Amniotic stem cell (primary cell): Measurements from ENCODE around the gene POMT1.
"Not testable (repeated sequence)": the region's sequence is repeated elsewhere in the genome, so short reads cannot be mapped to it uniquely, and the experiment has no call there.

ENCODE experiments used
- DNase-seq: peaks from one replicate; lab custom pipeline; 2025; lab: John Stamatoyannopoulos, UW

The POMT1 gene

GRCh38 chr9:131496844-131497405, 5.8 kb upstream of the POMT1 start:
- no peak for DNase-seq

GRCh38 chr9:131499254-131499767, 3.4 kb upstream of the POMT1 start:
- no peak for DNase-seq

- DNase-seq = no peak
These were observed 2.3 kb upstream of the POMT1 start for GRCh38 chr9:131500377-131500776.

- no peak for DNase-seq
These were observed 1.7 kb upstream of the POMT1 start for GRCh38 chr9:131500939-131501541.

GRCh38 chr9:131503626-131504465, 1.1 kb downstream of the POMT1 start:
- no peak for DNase-seq

- no peak for DNase-seq
These were observed 2.3 kb downstream of the POMT1 start for GRCh38 chr9:131505012-131505411.

- no peak for DNase-seq
These were observed 8.7 kb downstream of the POMT1 start for GRCh38 chr9:131511416-131511815.

- no peak for DNase-seq
These were observed 9.2 kb downstream of the POMT1 start for GRCh38 chr9:131511880-131512279.

GRCh38 chr9:131513177-131513576, 10.5 kb downstream of the POMT1 start:
- no peak for DNase-seq

GRCh38 chr9:131515559-131516031, 12.9 kb downstream of the POMT1 start:
- DNase-seq = not testable (repeated sequence)

GRCh38 chr9:131516100-131516499, 13.4 kb downstream of the POMT1 start:
- DNase-seq = no peak

- no peak for DNase-seq
These were observed 14.2 kb downstream of the POMT1 start for GRCh38 chr9:131516930-131517329.

- no peak for DNase-seq
These were observed 15.1 kb downstream of the POMT1 start for GRCh38 chr9:131517761-131518190.

- DNase-seq = no peak
These were observed 15.8 kb downstream of the POMT1 start for GRCh38 chr9:131518553-131518952.

- no peak for DNase-seq
These were observed 17.8 kb downstream of the POMT1 start for GRCh38 chr9:131520503-131520902.

GRCh38 chr9:131521203-131521602, 18.5 kb downstream of the POMT1 start:
- DNase-seq = no peak

- no peak for DNase-seq
These were observed 19.1 kb downstream of the POMT1 start for GRCh38 chr9:131521822-131522221.

- no peak for DNase-seq
These were observed 19.8 kb downstream of the POMT1 start for GRCh38 chr9:131522257-131523085.

GRCh38 chr9:131523086-131523388, 20.3 kb downstream of the POMT1 start:
- DNase-seq = no peak

- DNase-seq = no peak
These were observed 21.0 kb downstream of the POMT1 start for GRCh38 chr9:131523451-131524435.
